ENCODE results near the gene KRT1. TPM values are rescaled to one million over a fixed set of nuclear protein-coding genes. Genes with fewer than 3 reads are reported as not detected.

The KRT1 gene
- polyA plus RNA-seq, 12 donors, result 0.17 to 1,255 (median 2.6) TPM; not detected in 2

DNA sequence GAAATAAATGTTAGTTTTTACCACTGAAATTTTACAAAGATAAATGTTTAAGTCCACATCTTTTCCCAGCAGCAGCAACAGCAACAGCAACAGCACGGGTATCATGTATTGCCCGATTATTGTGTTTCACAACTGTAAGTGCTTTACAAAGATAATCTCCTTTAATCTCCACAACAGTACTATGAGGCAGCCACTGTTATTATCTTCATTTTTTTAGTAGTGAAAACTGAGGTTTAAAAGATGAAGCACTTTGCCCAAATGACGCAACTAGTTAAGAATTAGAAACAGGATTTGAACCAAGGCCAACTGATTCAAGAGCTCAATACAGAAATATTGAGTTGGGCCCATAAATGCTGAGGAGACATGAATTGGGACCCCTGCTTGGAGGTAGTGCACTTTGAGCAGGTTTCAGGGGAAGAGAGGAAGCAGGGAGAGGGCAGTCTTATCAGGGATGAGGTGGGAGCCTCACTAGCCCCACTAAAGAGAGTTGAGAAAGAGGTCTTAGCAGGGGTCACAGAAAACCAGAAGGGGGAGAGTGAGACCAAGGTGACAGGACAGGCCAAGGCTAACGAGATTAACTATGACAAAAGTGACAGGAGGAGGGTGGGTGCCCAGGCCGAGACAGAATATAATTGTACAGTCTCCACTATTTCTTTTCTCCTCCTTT is 43.5 kb downstream of the KRT1 start:
- no peak for DNase-seq

GRCh38 chr12:52636189-52636588 is 44.0 kb downstream of the KRT1 start:
- no peak for DNase-seq

- DNase-seq, result peak; percentile 22
Observed at GRCh38 chr12:52634266-52635056, 45.7 kb downstream of the KRT1 start.

- DNase-seq, result no peak
Observed at GRCh38 chr12:52633383-52633782, 46.8 kb downstream of the KRT1 start.

DNA sequence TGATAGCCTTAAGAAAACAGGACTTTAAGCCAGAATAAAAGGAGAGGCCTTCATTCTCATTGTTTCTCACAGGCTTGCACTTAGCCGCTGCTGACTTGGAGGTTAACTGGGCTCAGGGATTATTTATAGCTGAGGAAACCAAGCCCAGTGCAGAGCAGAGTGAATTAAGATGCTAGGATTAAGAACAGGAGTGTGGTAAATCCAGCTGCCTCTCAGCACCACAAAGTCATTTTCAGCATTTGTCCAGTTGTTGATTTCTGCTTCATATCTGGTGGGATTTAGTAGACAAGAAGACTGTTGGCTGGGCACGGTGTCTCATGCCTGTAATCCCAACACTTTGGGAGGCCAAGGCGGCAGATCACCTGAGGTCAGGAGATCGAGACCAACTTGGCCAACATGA is 47.6 kb downstream of the KRT1 start:
- DNase-seq, result no peak

DNA sequence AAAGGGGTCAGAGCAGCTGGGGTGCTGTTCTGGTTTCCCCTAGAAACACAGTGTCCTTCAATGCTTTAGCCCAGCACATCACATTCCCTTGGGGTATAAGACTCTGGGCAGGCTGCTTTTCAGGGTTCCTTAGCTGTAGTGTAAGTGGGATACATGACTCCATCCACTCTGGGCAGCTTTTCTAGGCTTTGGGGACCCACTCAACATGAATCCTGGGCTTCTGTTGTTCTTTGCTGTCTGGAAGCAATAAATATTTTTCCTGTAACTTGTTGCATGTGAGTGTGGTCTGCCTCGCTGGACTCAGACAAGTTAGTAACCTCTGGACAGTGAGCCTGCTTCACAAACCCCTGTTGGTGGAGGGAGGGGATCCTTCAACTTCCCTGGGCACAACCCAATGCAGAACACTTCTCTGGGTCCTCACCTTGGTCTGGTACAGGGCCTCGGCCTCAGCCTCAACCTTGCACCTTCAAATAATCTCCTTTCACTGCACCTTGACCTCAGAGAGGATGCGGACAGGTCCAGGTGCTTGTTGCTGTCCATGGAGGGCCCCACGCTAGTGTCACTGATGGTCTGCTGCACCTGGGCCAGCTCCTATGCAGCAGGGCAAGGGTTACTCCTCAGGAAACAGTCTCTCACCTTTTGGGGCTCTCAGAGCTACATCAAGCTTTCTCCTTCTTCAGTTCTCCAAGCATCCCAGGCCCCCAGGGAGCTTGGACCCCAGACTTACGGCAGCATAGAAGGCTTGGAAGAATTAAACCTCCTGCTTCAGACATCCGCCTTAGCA is 48.3 kb downstream of the KRT1 start:
- no peak for DNase-seq

GRCh38 chr12:52631264-52631663 is 48.9 kb downstream of the KRT1 start:
- no peak for DNase-seq

- no peak for DNase-seq
Observed at GRCh38 chr12:52630599-52631200, 49.5 kb downstream of the KRT1 start.

GRCh38 chr12:52630008-52630500 is 50.2 kb downstream of the KRT1 start:
- no peak for DNase-seq

GRCh38 chr12:52629281-52630007 is 50.8 kb downstream of the KRT1 start:
- DNase-seq, result no peak

DNA sequence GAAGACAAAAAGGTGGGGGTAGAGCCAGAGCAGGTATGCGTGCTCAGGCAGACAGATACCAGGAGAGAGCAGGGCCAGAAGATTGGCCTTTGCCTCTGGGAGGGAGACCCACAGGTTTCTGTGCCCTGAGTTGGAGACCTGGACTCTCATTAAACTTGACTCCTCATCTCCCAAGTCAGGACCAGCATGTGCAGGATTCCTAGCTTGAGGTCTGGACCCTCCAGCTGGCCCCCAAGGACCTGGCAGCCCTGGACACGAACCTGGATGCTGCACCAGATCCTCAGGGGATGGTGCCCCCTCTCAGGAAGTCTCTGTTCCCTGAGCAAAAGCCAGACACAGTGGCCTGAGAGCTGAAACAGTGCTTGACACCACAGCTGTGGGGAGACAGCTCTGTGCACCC is 51.4 kb downstream of the KRT1 start:
- no peak for DNase-seq

- DNase-seq, result no peak
Observed at GRCh38 chr12:52628111-52628507, 52.1 kb downstream of the KRT1 start.

DNA sequence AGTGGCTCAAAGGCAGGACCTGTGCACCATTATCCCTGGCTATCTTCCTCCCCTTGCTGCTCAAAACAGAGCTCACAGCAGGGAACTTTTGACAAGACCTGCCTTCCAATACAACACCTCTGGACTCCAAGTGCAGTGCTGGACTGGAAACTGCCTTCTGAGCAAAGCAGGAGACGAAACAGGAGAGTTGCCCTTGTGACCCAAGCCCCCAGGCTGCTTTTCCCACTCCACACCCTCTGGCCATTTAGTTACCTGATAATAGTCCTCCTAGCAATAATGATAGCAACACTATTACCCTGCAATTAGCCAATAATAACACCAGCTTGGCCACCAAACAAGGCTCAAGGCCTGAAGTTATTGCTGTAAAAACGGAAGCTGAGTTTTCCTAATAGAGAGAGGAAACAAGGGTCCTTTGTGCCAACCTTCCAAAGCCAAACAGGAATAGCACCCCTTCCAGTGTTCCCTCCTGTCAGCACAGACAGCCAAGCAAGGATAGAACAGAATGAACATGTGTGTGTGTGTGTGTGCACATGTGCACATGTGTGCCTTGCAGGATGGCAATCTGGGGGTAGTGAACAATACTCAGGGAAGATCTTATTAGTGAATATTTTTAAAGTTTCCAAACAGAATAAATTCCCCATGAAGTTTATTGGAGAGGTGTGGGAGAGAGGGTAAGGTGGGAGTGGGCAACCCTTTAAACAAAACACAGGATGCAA is 52.7 kb downstream of the KRT1 start:
- DNase-seq, result no peak

Other genes starting within 250 kb of the KRT1 start
- gene KRT75, start 246.0 kb downstream of the KRT1 start, polyA plus RNA-seq (ENCODE audit: insufficient read length in 12 of 12), result not detected
- gene KRT6B, start 228.3 kb downstream of the KRT1 start, polyA plus RNA-seq (ENCODE audit: insufficient read length in 12 of 12), result 1 to 10 TPM in 1 of 12 donors, under 1 TPM in 1, not detected in 10; 0.82 to 1.1 TPM
- 1 to 10 TPM in 1 of 12 donors, under 1 TPM in 3, not detected in 8; 0.15 to 4.9 (median 0.91) TPM for gene KRT6C, start 206.6 kb downstream of the KRT1 start, polyA plus RNA-seq (ENCODE audit: insufficient read length in 12 of 12)
- gene KRT6A, start 187.2 kb downstream of the KRT1 start, polyA plus RNA-seq (ENCODE audit: insufficient read length in 12 of 12), result 100 to 1,000 TPM in 1 of 12 donors, 10 to 100 TPM in 1, 1 to 10 TPM in 2, under 1 TPM in 2, not detected in 6; 0.05 to 120 (median 5.8) TPM
- gene KRT5, start 160.0 kb downstream of the KRT1 start, polyA plus RNA-seq (ENCODE audit: insufficient read length in 12 of 12), result 1,000 to 10,000 TPM in 1 of 12 donors, 100 to 1,000 TPM in 2, 10 to 100 TPM in 1, 1 to 10 TPM in 2, under 1 TPM in 4, not detected in 2; 0.07 to 1,328 (median 2.6) TPM
- gene KRT71, start 127.3 kb downstream of the KRT1 start, polyA plus RNA-seq (ENCODE audit: insufficient read length in 12 of 12), result under 1 TPM in 2 of 12 donors, not detected in 10; 0.08 TPM
- gene KRT74, start 106.6 kb downstream of the KRT1 start, polyA plus RNA-seq (ENCODE audit: insufficient read length in 12 of 12), result under 1 TPM in 3 of 12 donors, not detected in 9; 0.15 to 0.25 (median 0.21) TPM
- gene KRT72, start 78.9 kb downstream of the KRT1 start, polyA plus RNA-seq (ENCODE audit: insufficient read length in 12 of 12), result under 1 TPM in 3 of 12 donors, not detected in 9; 0.11 to 0.26 (median 0.12) TPM
- under 1 TPM in 2 of 12 donors, not detected in 10; 0.05 to 0.15 TPM for gene KRT73, start 61.8 kb downstream of the KRT1 start, polyA plus RNA-seq (ENCODE audit: insufficient read length in 12 of 12)
- under 1 TPM in 3 of 12 donors, not detected in 9; 0.58 to 0.75 (median 0.61) TPM for gene KRT2, start 28.2 kb downstream of the KRT1 start, polyA plus RNA-seq (ENCODE audit: insufficient read length in 12 of 12)
- 1 to 10 TPM in 2 of 12 donors, under 1 TPM in 3, not detected in 7; 0.04 to 4.6 (median 0.60) TPM for gene KRT77, start 23.1 kb upstream of the KRT1 start, polyA plus RNA-seq (ENCODE audit: insufficient read length in 12 of 12)
- gene KRT76, start 96.9 kb upstream of the KRT1 start, polyA plus RNA-seq (ENCODE audit: insufficient read length in 12 of 12), result not detected
- under 1 TPM in 2 of 12 donors, not detected in 10; 0.31 to 0.77 TPM for gene KRT3, start 115.7 kb upstream of the KRT1 start, polyA plus RNA-seq (ENCODE audit: insufficient read length in 12 of 12)
- 100 to 1,000 TPM in 3 of 12 donors, 10 to 100 TPM in 1, 1 to 10 TPM in 1, under 1 TPM in 1, not detected in 6; 0.23 to 677 (median 88.5) TPM for gene KRT4, start 133.7 kb upstream of the KRT1 start, polyA plus RNA-seq (ENCODE audit: insufficient read length in 12 of 12)
- gene KRT79, start 153.9 kb upstream of the KRT1 start, polyA plus RNA-seq (ENCODE audit: insufficient read length in 12 of 12), result under 1 TPM in 1 of 12 donors, not detected in 11; 0.11 TPM
- gene KRT78, start 168.6 kb upstream of the KRT1 start, polyA plus RNA-seq (ENCODE audit: insufficient read length in 12 of 12), result 10 to 100 TPM in 1 of 12 donors, 1 to 10 TPM in 2, under 1 TPM in 2, not detected in 7; 0.08 to 12.6 (median 2.4) TPM
- 100 to 1,000 TPM in 1 of 12 donors, 10 to 100 TPM in 3, 1 to 10 TPM in 7, not detected in 1; 2.2 to 208 (median 3.1) TPM for gene KRT8, start 224.7 kb upstream of the KRT1 start, polyA plus RNA-seq (ENCODE audit: insufficient read length in 12 of 12)